Activated CD4-positive, alpha-beta T cell treated with anti-CD3 and anti-CD28 coated beads, Interleukin-2, amount 50 U/mL, for 24 hours (primary cell): ENCODE data around the gene PBRM1.
"Not testable (repeated sequence)": the region's sequence is repeated elsewhere in the genome, so short reads cannot be mapped to it uniquely, and the experiment has no call there.

Experiments used
- DNase-seq, 2 donors: peaks; one replicate each; pipeline ENCODE4 v3.0.0-alpha.2; 2020; ENCODE audit warnings: low read depth in 1 of 2, low spot score in 1 of 2

PBRM1 gene

DNA sequence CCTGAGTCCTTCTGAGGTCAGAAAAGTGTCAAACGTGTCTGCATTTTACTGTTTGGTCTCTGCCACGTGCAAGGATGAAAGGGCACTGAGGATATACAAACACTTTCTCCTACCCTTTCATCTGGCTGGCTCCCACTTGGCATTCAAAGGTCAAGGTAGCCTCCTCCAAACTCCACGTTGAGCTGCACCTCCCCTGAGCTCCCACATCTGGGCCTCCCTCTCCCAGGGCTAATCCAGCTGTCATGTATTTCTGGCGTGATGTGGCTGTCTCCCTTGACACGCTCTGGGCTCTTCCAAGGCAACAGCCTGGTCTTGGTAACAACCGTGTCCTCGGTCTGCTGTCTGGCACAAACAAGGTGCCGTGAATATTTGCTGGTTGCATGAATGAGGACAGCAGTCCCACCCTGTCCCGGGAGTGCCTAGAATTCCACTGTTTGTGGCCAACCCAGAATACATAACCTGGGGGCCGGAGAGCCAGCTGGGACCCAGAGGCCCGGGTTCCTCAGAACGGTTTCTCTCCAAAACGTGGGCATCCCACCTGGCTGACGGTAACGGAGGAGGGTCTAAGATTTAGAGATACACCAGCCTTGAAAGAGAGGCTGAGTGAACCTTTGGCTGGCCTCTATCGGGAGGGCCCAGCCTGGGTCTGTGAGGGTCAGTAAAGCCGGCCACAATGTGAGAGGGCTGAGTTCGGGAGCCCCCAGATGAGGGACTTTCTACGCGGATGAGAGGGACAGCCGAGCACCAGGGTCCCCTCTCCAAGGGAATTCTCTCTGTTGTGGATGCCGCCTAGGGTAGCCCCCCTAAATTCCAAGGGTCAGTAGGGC is 19.1 kb upstream of the PBRM1 start:
- peak in 1 of 2 donors; percentile 18 for DNase-seq

DNA sequence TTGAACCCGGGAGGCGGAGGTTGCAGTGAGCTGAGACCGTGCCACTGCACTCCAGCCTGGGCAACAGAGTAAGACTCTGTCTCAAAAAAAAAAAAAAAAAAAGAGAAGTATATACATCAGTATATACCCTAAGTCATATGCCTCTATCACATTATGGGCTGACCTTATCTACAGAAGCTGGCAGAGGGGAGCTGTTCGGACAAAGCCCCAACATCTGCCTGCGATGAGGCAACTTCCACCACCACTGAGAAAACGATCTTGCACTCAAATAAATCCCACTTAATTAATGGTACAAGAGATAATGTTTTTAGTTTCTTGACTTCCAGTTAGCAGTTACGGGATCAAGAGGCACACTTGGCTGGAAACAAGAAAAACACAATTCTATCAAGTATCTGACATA is 17.6 kb upstream of the PBRM1 start:
- DNase-seq: no peak

DNA sequence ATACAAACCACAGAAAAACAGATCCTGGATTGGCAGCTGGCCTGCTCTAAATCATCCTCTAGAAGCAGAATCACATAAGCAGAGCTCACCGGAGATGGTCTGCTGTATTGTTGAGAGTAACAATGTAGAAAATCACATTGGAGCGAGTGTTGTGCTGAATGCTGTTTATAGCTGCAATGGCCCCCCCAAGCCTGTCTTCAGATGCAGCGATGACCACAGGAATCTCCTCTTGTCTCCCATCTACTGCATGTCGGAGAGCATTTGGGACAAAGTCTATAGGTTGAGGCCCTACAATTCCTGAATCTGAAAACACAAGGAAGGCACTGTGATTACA is 11.9 kb upstream of the PBRM1 start:
- no peak for DNase-seq

DNA sequence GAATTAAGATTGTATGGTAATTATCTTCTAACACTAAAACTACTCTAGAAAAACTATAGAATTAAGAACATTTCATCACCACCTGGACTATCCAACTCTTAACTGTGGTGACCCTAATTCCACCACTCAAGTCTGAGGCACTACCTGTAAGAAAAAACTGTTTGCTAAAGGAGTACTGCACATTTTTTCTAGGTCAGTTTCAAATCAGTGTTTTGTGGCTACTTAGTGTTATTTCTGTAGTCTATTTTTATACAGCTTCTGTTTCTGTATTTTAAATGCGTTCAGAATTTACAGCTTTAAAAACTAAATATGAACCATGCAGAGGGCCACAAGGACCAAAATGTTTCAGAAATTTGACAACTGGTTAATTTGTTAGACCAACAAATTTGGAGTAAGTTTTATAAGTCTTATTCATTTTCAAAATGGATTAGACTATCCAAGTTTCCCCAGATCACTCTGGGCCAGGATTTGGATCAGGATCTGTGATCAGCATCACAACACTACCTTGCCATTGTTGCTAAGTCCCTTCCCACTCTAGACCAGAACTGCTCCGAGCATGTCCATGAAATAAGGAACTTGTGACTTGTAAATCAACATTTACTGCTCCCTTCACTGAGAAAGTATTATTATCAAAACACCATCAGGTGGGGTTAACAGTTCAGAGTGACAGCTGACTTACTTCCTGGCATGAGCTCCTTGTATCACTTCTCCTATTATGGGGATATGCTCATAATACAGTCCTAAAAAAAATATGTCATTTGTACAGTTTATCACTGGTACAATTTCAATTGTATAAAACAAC is 11.3 kb upstream of the PBRM1 start:
- DNase-seq: no peak

DNA sequence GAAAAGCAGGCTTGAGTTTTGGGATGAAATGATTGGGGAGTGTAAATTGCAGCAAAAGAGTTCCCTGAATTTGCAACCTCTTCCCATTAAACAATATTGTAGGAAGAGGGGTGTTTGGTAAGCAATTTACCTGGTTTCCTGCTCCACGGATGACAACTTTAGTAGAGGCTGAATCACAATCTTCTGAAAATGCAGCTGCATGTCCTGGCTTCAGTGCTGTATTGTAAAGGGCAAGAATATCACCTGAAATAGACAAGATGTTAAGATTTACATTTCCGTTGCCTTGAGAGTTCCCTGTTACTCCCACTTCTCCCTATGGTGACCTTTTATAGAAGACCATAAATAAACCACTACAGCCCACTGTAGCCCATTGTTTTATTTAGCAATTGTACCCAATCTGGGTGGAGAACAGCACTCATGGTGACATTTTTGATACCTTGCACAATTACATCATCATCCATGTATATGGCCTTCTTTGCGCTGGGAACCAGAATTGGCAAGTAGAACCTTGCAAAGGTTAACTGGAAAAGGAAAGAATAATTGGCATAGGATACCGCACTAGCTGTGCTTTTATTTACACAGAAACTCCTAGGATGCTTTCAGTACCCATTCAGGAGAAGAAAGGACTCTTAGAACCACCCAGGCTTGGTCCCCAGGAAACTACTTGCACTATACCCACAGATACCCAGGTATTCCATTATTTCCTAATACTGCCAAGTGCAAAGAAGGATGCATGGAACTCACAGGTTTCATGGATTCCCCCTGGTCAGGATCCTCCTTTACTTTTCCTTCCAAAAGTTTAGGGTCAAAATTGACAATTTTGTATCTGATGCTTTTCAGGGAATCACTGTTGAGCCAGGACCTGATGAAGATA is 10.3 kb upstream of the PBRM1 start:
- DNase-seq: no peak

DNA sequence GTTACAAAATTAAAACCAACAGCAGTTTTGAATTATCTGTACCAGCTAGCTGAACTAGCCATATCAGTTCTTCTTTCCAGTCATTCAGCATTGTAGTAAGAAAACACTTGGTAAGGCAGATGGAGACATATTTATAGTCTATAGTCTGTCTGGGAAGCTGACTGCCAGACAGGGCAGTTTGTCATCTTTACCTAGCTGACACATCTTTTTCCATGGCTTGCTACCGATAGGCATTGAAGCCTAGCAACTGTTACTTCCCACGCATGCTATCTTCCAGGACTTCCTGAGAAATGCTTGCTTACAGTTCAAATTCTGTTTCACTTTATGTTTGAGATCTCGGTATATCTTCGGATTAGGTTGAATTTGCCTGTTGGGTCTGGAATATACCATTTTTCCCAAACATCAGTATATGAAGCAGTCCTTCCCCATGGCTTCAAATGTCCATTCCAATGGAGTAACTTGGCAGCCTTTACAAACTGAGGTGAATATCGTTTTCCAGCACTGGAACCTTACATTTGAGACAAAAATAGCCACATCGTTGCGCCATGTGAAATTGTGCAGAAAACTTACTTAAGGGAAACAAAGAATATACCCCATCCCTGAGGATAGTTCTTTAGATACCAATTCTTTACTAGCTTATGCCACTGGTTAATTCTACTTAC is 8.9 kb upstream of the PBRM1 start:
- DNase-seq: no peak

DNA sequence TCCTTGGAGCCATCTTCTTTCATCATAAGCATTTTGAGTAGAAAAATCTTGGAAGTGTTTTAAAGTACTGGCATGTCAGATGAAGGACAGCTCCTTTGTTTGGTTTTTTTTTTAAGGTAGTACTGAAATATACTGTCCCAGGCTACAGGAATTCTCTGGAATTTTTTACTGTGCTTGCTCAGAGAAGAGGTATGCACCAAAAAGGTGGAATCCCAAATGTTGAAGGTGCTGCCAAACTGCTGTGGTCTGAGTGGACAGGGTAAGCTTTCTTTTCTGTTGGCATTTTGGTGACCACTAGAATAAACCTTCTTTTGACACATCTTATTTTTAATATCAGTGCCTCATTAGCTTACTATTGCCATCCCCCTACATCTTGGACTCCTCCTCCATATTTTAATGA is 7.4 kb upstream of the PBRM1 start:
- DNase-seq: no peak

DNA sequence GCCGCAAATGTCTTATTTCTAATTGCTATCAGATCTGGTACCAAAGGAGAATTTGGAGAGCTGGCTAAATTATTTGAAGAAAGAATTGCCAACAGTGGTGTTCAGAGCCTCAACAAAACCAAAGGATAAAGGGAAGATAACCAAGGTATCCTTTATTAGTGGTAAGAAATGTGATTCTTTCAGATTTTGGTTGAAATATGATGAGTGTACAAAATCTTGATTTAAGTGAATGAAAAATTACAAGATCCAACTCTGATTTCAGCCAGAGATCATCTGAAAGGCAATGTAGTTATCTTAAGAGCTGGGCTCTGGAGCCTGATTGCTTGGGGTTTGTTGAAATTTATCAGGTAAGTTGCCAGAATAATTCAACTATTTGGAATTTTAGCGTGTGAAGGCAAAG is 4.8 kb upstream of the PBRM1 start:
- no peak for DNase-seq

DNA sequence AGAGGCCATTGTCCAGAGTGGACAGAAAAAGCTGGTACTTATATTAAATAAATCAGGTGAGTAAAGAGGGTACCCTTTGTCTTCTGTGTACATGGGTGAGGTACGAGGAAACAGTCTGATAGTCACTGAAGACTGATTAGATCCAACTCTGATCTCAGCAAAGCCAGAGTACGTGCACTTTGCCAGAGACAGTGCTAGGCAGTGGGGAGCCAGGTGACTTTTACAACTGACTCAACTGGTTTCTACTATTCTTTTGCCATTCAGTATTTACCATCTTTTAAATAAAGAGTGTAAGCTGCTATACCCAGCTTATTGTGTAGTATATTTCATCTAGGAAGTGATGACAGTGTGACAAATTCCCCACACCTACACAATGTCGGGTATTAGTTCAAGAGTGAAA is 3.4 kb upstream of the PBRM1 start:
- no peak for DNase-seq

DNA sequence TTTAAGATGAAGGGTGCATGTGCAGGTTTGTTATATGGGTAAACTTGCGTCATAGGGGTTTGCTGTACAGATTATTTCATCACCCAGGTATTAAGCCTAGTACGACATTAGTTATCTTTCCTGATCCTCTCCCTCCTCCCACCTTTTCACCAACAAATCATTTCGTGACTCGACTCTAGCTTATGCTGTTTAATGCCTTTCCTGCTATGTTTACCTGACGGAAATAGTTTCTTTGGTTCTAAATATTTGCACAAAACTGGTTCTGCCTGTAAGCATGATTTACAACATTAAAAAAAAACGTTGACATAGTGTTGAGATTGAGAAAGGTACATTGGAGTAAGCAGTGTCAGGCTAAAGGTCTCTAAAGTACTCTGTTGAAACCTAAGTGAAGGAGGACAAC is 2.6 kb upstream of the PBRM1 start:
- no peak for DNase-seq

DNA sequence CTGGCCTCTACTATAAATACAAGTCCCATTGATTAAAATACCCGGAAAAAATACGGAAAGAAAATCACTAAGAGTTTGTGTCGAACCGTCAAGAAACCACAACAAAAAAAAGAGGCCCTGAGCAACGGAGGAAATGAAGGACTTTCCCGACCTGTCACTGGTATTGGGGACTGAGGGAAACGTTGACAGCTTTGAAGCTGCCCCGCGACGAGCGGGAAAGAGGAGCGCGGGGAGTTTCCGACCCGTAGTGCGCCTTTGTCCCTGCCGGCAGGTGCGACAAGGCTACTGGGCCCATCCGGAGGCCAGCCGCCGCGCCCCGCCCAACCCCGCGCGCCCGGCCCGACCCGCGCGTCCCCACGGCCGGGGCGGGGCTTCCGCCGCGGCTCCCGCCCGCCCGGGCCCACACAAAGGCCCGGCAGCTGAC is 416 bp downstream of the PBRM1 start:
- DNase-seq: peak; percentile 62 to 77

DNA sequence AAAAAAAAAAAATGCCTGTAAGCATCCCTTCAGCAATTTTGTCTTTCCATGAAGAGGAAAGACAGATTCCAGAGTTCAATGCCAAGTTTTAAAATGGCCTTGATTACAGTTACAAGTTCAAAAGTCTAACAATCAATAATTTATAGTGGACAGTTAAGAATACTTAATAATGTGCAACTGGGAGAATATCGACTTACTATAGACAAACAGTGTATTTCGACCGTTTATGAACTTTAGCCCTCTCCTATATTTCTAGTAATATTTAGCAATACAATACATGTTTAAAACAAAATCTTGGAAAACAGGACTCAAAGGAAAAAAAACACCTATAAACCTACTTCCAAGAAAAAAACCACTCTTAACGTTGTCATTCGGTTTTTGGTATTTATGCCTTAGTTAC is 1.5 kb downstream of the PBRM1 start:
- DNase-seq: no peak

DNA sequence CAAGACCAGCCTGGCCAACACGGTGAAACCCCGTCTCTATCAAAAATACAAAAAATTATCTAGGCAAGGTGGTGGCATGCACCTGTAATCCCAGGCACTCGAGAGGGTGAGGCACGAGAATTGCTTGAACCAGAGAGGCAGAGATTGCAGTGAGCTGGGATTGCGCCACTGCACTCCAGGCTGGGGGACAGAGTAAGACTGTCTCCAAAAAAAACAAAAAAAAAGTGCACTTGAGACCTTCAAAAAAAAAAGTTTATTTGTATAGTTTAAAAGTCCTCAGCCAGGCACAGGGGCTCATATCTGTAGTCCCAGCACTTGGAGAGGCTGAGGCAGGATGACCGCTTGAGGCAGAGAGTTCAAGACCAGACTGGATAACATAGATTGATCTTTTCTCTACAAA is 2.1 kb downstream of the PBRM1 start:
- DNase-seq: no peak

DNA sequence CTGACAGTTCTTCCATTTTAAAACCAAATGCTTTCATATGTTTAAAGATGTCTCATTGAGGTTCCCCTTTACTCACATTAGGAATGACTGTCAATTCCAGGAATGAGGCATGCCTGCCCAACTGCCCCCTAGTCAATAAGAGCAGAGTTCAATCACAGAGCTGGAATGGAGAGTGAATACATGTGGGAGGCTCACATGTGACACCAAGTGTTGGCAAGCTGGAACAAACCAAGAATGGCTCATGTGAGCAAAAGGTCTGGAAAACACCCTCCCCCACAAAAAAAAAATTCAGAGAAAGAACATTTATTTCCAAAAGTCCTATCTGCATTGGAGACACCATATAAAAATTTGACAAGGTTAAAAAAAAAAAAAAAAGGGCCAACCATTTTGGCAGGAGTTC is 3.7 kb downstream of the PBRM1 start:
- no peak for DNase-seq

DNA sequence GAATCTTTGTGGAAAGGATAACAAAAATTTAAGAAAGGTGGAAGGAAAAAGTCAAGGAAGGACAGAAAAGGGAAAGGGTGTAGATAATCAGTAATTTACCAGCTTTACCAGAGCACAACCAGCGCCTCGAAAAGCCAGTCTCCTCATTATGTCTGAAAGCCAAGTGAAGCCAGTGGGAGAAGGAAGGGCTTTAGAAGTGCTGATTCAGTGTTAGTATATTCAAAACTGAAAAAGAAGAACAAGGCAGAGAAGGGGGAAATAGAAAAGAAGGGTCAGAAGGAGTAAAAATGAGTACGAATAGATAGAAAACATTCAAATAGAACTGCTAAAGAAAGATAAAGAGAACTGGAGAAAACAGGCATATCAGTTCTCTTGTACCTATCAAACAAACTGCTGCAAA is 4.1 kb downstream of the PBRM1 start:
- DNase-seq: no peak

DNA sequence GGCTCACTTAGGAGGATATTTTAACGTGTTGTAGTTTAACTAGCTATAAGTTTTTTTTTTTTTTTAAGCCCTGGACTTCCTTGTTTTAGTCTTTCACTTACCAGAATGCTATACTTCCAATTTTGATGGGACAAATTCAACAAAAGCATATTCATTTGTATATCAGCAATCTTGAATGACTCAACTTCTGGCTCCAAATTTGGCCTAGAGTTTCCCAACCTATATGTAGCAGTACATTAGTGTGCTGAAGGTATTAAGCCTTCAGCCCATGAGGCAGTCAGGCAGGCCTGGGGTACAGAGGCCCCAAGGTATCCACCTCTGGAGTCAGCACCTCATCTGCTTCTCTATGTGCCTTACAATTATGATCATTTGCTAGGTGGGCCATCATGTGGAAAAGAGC is 5.9 kb downstream of the PBRM1 start:
- no peak for DNase-seq

DNA sequence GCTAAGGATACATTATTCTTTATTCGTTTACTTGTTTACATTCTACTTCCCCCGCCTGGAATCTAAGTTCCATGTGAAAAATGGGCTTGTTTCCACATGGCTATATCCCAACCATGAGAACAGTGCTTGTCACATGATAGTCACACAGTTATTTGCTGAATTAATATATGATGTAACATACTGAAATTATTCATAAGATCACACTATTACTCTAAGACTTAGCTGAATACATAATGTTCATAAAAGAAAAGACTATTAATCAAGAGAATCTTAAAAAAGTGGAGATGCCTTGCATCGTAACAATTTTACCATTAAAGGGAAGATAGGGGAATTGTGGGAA is 6.5 kb downstream of the PBRM1 start:
- DNase-seq: no peak

DNA sequence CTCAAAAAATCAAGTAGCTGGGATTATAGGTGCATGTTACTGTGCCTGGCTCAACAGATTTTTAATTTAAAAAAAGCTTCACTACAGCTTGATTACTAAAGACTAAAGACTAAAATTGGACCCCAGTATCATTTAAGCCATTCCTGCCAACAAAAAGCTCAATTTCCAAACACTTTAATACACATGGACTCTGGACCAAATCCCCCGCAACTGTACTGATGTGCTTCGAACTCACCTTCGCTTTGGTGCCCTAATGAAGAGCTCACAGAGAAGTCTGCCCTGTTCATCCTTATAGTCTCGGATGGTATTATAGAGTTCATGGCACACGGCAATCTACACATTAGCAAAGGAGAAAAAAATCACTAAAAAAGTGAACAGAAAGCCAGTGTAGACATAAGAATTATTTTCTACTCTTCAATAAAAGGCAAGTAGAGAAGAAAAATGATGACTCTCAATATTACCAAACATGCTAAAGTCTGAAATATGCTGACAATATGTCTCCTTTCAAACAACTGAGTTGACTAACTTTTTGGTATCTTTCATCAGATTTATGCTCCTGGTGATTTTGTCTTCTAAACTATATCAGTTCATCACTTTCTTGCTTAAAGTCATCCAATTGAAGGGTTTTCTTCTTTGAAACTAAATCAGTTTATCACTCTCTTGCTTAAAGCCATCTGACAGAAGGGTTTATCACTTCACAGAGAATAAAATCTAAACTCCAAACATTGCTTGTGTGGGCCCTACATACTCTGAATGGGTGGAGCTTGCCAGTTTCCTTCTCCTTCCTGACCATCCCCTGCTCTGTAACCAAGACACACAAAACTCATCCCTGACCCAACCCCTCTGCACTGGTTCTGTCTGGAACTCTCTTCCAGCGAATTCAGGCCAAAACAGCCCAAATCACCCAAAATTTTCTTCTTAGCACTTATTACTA is 7.2 kb downstream of the PBRM1 start:
- no peak for DNase-seq

DNA sequence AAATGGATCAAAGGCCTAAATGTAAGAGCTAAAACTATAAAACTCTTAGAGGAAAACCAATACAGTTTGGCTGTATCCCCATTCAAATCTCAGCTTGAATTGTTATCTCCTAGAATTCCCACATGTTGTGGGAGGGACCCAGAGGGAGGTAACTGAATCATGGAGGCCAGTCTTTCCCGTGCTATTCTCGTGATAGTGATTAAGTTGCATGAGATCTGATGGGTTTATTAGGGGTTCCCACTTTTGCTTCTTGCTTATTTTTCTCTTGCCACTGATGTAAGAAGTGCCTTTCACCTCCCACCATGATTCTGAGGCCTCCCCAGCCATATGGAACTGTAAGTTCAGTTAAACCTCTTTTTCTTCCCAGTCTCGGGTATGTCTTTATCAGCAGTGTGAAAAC is 9.5 kb downstream of the PBRM1 start:
- DNase-seq: not testable (repeated sequence)

DNA sequence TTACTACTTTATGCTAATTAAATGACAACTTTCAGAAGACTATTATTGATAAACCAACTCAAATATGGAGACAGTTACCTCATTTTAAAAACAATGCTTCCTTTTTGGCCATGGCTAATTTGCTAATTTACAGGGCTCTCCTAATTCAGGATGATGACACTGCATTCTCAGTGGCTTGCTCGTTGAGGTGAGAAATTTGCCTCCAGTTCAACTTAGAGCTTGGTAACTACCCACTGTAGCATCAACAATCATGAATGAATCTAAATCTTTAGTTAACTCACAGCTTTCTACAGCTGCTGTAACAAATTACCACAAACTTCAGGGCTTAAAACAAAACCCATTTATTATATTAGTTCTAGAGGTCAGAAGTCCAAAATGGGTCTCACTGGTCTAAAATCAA is 14.0 kb downstream of the PBRM1 start:
- no peak for DNase-seq
